ENCODE results near the gene NECTIN1.

Gene NECTIN1

DNA sequence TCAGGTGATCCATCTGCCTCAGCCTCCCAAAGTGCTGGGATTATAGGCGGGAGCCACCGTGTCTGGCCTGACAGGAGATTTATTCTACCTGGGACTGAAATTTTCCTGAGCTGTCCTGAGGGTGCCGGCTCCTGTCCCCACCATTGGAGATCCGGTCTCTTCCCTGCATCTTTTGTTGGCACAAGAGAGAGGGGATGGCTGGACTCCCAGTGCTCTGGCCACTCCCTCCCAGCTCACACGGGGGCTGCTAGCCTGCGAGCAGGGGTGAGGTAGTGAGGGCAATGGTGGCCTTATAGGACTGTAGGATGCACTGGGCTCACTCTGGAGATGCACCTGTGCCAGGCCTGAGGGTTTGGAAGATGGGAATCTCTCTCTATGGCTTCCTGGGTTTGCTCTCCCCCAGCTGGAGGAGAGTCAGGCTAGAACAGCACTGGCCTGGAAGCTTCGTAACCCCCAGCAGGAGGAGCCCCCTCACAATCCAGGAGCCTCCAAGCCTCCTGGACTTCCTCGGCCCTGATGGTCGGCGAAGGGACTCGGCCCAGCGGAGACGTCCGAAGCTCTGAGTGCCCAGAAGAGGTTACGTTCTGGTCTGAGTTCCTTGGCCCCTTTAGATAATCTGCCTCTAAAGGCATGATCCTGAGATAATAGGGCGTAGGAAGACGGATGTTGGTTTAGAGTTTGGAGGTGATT lies 106.4 kb downstream of the NECTIN1 start:
- 88% methylated on average over 17 of the region's 17 CpGs for WGBS, 2 experiments
- no peak overlapping the region for H3K4me3 ChIP-seq (ENCODE audit: insufficient read depth, low read depth, low read length)
- H3K27me3 ChIP-seq (ENCODE audit: control insufficient read depth, insufficient read depth, low read length, poor library complexity, severe bottlenecking): no peaks in the 10 kb centered on the region
- H3K9me3 ChIP-seq (ENCODE audit: control insufficient read depth, low read length): no peaks in the 10 kb centered on the region
- H3K4me1 ChIP-seq (ENCODE audit: control insufficient read depth, insufficient read depth, low read length): peaks cover 32% of the 10 kb centered on the region
- no peaks in the 10 kb centered on the region for H3K36me3 ChIP-seq (ENCODE audit: control insufficient read depth, insufficient read depth, low read length)
- H3K27ac ChIP-seq (ENCODE audit: insufficient read depth, low read depth, low read length, poor library complexity, severe bottlenecking): no peak overlapping the region

DNA sequence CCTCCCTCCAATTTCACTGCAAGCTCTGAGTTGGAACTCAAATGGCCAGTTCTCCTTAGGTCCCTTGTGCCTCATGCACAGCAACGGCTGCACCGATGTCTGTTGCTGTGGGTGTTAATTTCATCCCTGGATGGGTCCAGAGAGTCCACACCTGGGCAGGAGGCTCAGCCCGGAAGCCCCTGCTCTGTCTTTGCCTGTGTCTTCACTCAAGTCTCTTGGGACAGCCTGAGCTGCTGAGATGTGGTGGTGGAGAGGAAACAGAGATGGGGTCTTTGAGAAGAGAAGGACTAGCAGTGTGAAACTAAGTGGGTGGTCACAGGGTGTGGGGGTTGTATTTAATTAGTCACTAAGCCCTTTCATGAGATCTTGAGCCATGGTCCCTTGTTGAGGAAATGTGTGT lies 109.3 kb downstream of the NECTIN1 start:
- Histone ChIP-seq H3K9me3 (ENCODE audit: control insufficient read depth, low read length) (no peaks in the 10 kb centered on the region), H3K36me3 (ENCODE audit: control insufficient read depth, insufficient read depth, low read length) (no peaks in the 10 kb centered on the region), H3K4me1 (ENCODE audit: control insufficient read depth, insufficient read depth, low read length) (peaks cover 7% of the 10 kb centered on the region), H3K4me3 (ENCODE audit: insufficient read depth, low read depth, low read length) (no peak overlapping the region), H3K27ac (ENCODE audit: insufficient read depth, low read depth, low read length, poor library complexity, severe bottlenecking) (no peak overlapping the region), H3K27me3 (ENCODE audit: control insufficient read depth, insufficient read depth, low read length, poor library complexity, severe bottlenecking) (no peaks in the 10 kb centered on the region)
- 93% methylated on average over 3 of the region's 3 CpGs for WGBS, 2 experiments

DNA sequence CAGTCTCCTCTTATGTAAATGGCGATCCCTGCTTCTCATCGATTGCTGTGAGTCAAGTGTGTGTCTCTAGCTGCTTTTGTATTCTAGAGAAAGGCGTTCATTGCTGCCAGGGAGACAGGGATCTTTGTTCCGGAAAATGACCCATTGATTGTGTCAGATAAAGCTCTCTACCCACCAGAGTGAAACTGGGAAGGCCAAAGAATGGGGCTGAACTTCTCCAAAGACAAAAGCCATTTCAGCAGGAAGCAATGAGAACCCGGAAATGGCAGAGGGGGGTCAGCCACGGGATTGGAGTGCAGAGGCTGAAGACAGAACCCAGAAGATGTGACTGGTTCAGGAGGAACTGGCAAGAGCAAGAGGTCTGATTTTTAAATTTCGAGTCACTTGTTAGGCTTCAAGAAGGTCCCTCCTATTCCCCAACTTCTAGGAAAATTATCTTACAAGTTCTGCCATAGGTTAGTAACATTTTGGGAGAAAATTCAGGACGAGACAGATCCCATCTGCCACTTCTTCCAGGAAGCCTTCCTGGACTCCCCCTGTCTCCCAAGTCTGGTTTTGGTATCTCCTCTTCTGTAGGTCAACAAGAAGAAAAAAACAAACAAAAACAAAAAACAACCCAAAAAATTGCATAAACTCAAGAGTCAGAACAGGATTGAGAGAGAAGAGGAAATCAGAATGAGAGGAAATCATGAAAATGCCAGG lies 110.6 kb downstream of the NECTIN1 start:
- no peak overlapping the region for H3K4me3 ChIP-seq (ENCODE audit: insufficient read depth, low read depth, low read length)
- H3K36me3 ChIP-seq (ENCODE audit: control insufficient read depth, insufficient read depth, low read length): no peaks in the 10 kb centered on the region
- no peaks in the 10 kb centered on the region for H3K9me3 ChIP-seq (ENCODE audit: control insufficient read depth, low read length)
- H3K27ac ChIP-seq (ENCODE audit: insufficient read depth, low read depth, low read length, poor library complexity, severe bottlenecking): no peak overlapping the region
- no peaks in the 10 kb centered on the region for H3K27me3 ChIP-seq (ENCODE audit: control insufficient read depth, insufficient read depth, low read length, poor library complexity, severe bottlenecking)
- H3K4me1 ChIP-seq (ENCODE audit: control insufficient read depth, insufficient read depth, low read length): peaks cover 15% of the 10 kb centered on the region
- 32 to 40% methylated on average over 8 of the region's 8 CpGs for WGBS, 2 experiments

- Histone ChIP-seq H3K9me3 (ENCODE audit: control insufficient read depth, low read length) (no peaks in the 10 kb centered on the region), H3K27ac (ENCODE audit: insufficient read depth, low read depth, low read length, poor library complexity, severe bottlenecking) (no peak overlapping the region), H3K4me3 (ENCODE audit: insufficient read depth, low read depth, low read length) (no peak overlapping the region), H3K27me3 (ENCODE audit: control insufficient read depth, insufficient read depth, low read length, poor library complexity, severe bottlenecking) (no peaks in the 10 kb centered on the region), H3K4me1 (ENCODE audit: control insufficient read depth, insufficient read depth, low read length) (peaks cover 12% of the 10 kb centered on the region), H3K36me3 (ENCODE audit: control insufficient read depth, insufficient read depth, low read length) (no peaks in the 10 kb centered on the region)
- WGBS, 2 experiments: 80 to 82% methylated on average over 13 of the region's 13 CpGs
Measured at GRCh38 chr11:119617340-119617713, 111.7 kb downstream of the NECTIN1 start.

DNA sequence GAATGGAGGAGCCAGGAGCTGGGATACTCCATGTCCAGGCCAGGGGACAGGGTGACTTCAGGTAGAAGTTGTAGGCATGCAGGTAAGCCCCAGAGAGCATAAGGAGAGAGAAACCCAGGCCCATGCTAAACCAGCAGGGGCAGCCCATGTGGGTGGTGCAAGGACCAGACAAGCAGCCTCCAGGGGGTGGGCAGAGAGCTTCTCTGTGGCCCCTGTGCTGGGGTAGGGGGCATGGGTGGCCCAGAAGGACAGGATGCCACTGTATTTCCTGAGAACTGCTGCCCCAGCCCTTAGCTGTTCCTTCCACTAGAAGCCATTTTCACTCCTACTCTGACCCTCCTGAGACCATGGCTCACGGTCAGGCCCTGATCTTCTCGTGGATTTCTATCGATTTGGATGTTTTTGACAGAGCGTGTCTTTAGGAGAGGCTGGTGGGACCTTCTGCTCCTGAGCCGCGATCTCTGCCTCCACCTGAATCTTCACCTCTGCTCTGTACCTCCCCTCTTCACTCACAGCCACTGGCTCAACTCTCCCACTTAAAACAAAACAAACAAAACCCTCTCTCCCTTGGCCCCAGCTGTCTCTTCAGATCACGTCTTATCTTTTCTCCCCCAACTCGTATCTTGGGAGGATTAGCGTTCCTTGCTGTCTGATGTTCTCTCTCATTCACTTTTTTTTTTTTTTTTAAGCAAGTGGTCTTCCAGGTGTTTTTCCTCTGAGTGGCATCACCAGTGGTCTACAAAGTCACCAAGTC lies 112.2 kb downstream of the NECTIN1 start:
- Histone ChIP-seq H3K27ac (ENCODE audit: insufficient read depth, low read depth, low read length, poor library complexity, severe bottlenecking) (no peak overlapping the region), H3K27me3 (ENCODE audit: control insufficient read depth, insufficient read depth, low read length, poor library complexity, severe bottlenecking) (no peaks in the 10 kb centered on the region), H3K36me3 (ENCODE audit: control insufficient read depth, insufficient read depth, low read length) (no peaks in the 10 kb centered on the region), H3K4me1 (ENCODE audit: control insufficient read depth, insufficient read depth, low read length) (peaks cover 12% of the 10 kb centered on the region), H3K9me3 (ENCODE audit: control insufficient read depth, low read length) (no peaks in the 10 kb centered on the region), H3K4me3 (ENCODE audit: insufficient read depth, low read depth, low read length) (no peak overlapping the region)
- 79 to 86% methylated on average over 9 of the region's 9 CpGs for WGBS, 2 experiments

DNA sequence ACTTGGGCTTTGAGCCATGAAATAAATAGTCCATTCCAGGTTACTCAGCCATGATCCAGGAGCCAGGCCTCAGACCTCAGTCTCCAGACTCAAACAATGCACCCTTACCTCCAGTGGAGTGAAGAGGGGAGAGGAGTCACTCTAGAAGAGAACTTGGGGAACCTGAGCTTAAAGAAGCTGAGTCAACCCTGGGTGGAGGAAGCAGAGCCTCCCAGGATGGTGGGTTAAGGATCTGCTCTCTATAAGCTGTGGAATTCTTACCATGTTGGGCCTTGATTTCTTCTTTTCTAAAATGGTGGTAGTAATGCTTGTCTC lies 113.2 kb downstream of the NECTIN1 start:
- H3K4me3 ChIP-seq (ENCODE audit: insufficient read depth, low read depth, low read length): no peak overlapping the region

GRCh38 chr11:119615003-119615881 lies 113.8 kb downstream of the NECTIN1 start:
- Histone ChIP-seq H3K36me3 (ENCODE audit: control insufficient read depth, insufficient read depth, low read length) (no peaks in the 10 kb centered on the region), H3K27ac (ENCODE audit: insufficient read depth, low read depth, low read length, poor library complexity, severe bottlenecking) (no peak overlapping the region), H3K4me1 (ENCODE audit: control insufficient read depth, insufficient read depth, low read length) (peaks cover 12% of the 10 kb centered on the region), H3K9me3 (ENCODE audit: control insufficient read depth, low read length) (no peaks in the 10 kb centered on the region), H3K4me3 (ENCODE audit: insufficient read depth, low read depth, low read length) (no peak overlapping the region), H3K27me3 (ENCODE audit: control insufficient read depth, insufficient read depth, low read length, poor library complexity, severe bottlenecking) (no peaks in the 10 kb centered on the region)
- 88 to 91% methylated on average over 9 of the region's 9 CpGs for WGBS, 2 experiments

More for the DNA sequence above, 113.2 kb downstream of the NECTIN1 start:
- Histone ChIP-seq H3K27me3 (ENCODE audit: control insufficient read depth, insufficient read depth, low read length, poor library complexity, severe bottlenecking) (no peaks in the 10 kb centered on the region), H3K9me3 (ENCODE audit: control insufficient read depth, low read length) (no peaks in the 10 kb centered on the region), H3K27ac (ENCODE audit: insufficient read depth, low read depth, low read length, poor library complexity, severe bottlenecking) (no peak overlapping the region), H3K36me3 (ENCODE audit: control insufficient read depth, insufficient read depth, low read length) (no peaks in the 10 kb centered on the region), H3K4me1 (ENCODE audit: control insufficient read depth, insufficient read depth, low read length) (peaks cover 12% of the 10 kb centered on the region)

DNA sequence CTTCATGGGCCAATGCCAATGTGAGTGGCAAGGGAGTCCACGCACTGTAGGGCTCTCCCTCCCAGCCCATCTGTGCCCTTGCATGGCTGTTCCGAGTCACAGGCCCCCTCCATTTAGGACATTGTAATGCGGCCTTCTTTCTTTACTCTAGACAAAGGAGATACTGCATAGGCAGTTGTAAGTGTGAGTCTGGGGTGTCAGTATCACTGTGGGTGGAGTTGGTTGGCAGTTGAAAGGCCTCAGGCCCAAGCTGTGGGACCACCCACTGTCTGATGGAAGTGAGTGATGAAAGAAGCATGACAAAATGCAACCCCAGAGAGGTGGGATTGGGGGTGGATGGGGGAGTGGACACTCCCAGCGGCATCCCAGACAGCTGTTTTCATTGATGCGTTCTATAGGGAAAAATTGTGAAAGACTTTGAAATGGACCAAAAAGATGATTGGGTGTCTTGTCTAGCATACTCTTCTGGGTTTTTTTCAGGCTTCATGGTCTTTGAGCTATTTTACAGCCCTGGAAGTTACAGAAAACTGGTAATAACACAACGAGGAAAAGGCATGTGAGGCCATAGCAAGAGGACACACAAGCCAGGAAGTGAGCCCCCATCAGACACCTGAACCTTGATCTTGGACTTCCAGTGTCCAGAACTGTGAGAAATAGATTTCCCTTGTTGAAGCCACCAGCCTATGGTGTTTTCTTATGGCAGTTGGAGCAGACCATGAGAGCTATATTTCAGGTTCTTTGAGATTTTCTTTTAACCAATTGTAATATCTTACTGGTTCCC lies 114.6 kb downstream of the NECTIN1 start:
- Histone ChIP-seq H3K27me3 (ENCODE audit: control insufficient read depth, insufficient read depth, low read length, poor library complexity, severe bottlenecking) (no peaks in the 10 kb centered on the region), H3K4me1 (ENCODE audit: control insufficient read depth, insufficient read depth, low read length) (peaks cover 12% of the 10 kb centered on the region), H3K36me3 (ENCODE audit: control insufficient read depth, insufficient read depth, low read length) (no peaks in the 10 kb centered on the region), H3K4me3 (ENCODE audit: insufficient read depth, low read depth, low read length) (no peak overlapping the region), H3K27ac (ENCODE audit: insufficient read depth, low read depth, low read length, poor library complexity, severe bottlenecking) (no peak overlapping the region), H3K9me3 (ENCODE audit: control insufficient read depth, low read length) (no peaks in the 10 kb centered on the region)
- 55 to 59% methylated on average over 6 of the region's 6 CpGs for WGBS, 2 experiments

GRCh38 chr11:119612814-119613213 lies 116.2 kb downstream of the NECTIN1 start:
- WGBS, 2 experiments: 91 to 93% methylated on average over 6 of the region's 6 CpGs
- H3K9me3 ChIP-seq (ENCODE audit: control insufficient read depth, low read length): no peaks in the 10 kb centered on the region
- H3K27ac ChIP-seq (ENCODE audit: insufficient read depth, low read depth, low read length, poor library complexity, severe bottlenecking): no peak overlapping the region
- H3K4me3 ChIP-seq (ENCODE audit: insufficient read depth, low read depth, low read length): no peak overlapping the region
- H3K27me3 ChIP-seq (ENCODE audit: control insufficient read depth, insufficient read depth, low read length, poor library complexity, severe bottlenecking): no peaks in the 10 kb centered on the region
- no peaks in the 10 kb centered on the region for H3K36me3 ChIP-seq (ENCODE audit: control insufficient read depth, insufficient read depth, low read length)
- H3K4me1 ChIP-seq (ENCODE audit: control insufficient read depth, insufficient read depth, low read length): peaks cover 23% of the 10 kb centered on the region
